H1 (cell line): ENCODE results near the gene LYRM4. TPM values are rescaled to one million over a fixed set of nuclear protein-coding genes. Genes with fewer than 3 reads are reported as not detected.

Experiments
- CTCF ChIA-PET: fragments of 300-600 bp; sonication (Branson Sonifier 250); formaldehyde crosslinking; loops from one replicate; lab custom pipeline; 2021; ENCODE audit not compliant: partially characterized antibody; lab: Charles Lee
- POLR2A ChIA-PET: fragments of 300-600 bp; sonication (Branson Sonifier 250); formaldehyde crosslinking; loops from one replicate; lab custom pipeline; 2021; ENCODE audit warnings: inconsistent platforms; ENCODE audit not compliant: partially characterized antibody; lab: Charles Lee
- DNase-seq, 2 experiments: peaks; one replicate each; pipeline versions ENCODE4 v3.0.0 to v3.0.0-alpha.2; 2010 to 2022; ENCODE audit warnings: low spot score in 2 of 2, low read depth in 1 of 2, mixed read lengths in 1 of 2
- FAIRE-seq: peaks from 2 replicates; lab custom pipeline; 2011; peaks lifted over from hg19 to GRCh38; lab: Jason Lieb, UNC
- H2AFZ ChIP-seq: 2 replicates; pipeline ENCODE4 v1.8.1; 2012; ENCODE audit warnings: low read length, inconsistent platforms
- H2AK5ac ChIP-seq: 2 replicates; pipeline ENCODE4 v1.6.1; 2013; ENCODE audit warnings: low read depth, low read length
- H2BK120ac ChIP-seq: replicated peaks from 2 replicates; pipeline ENCODE3; 2013; ENCODE audit warnings: low read depth, low read length, inconsistent platforms
- H2BK12ac ChIP-seq: 2 replicates; pipeline ENCODE4 v1.6.1; 2013; ENCODE audit warnings: low read depth, low read length
- H2BK15ac ChIP-seq: 2 replicates; pipeline ENCODE4 v1.6.1; 2013; ENCODE audit warnings: low read length
- H2BK20ac ChIP-seq: 2 replicates; pipeline ENCODE4 v1.6.1; 2013; ENCODE audit warnings: low read length
- H2BK5ac ChIP-seq: 2 replicates; pipeline ENCODE4 v1.6.1; 2013; ENCODE audit warnings: low read depth, low read length
- H3K14ac ChIP-seq: 2 replicates; pipeline ENCODE4 v1.6.1; 2013; ENCODE audit warnings: inconsistent platforms; ENCODE audit not compliant: insufficient read length
- H3K18ac ChIP-seq: 2 replicates; pipeline ENCODE4 v1.6.1; 2013; ENCODE audit warnings: low read length; ENCODE audit errors: extremely low read depth
- H3K23ac ChIP-seq: 2 replicates; pipeline ENCODE4 v1.6.1; 2013; ENCODE audit warnings: inconsistent platforms; ENCODE audit not compliant: insufficient read length
- H3K23me2 ChIP-seq: 2 replicates; pipeline ENCODE4 v1.6.1; 2013; ENCODE audit warnings: low read depth, low read length
- H3K27ac ChIP-seq: 2 replicates; pipeline ENCODE4 v1.6.1; 2011; ENCODE audit warnings: low read depth, low read length, inconsistent platforms
- H3K27me3 ChIP-seq, 4 experiments: replicated peaks in 1 of 4; 1 replicate in 1 of 4; 2 replicates in 3 of 4; pipeline versions ENCODE4 v1.6.1 to v1.8.1; 2011 to 2013; ENCODE audit warnings: low read length in 3 of 4, mild to moderate bottlenecking in 3 of 4, inconsistent platforms in 2 of 4, mixed read lengths in 2 of 4, moderate library complexity in 1 of 4; ENCODE audit not compliant: control insufficient read depth in 3 of 4, insufficient read depth in 3 of 4; ENCODE audit errors: extremely low read depth in 1 of 4
- H3K36me3 ChIP-seq, 4 experiments: 2 replicates each; pipeline versions ENCODE4 v1.6.1 to v1.8.1; 2011 to 2013; ENCODE audit warnings: mild to moderate bottlenecking in 4 of 4, low read length in 3 of 4, moderate library complexity in 2 of 4, control low read depth in 1 of 4, inconsistent platforms in 1 of 4; ENCODE audit not compliant: insufficient read depth in 4 of 4, control insufficient read depth in 2 of 4
- H3K4ac ChIP-seq: replicated peaks from 2 replicates; pipeline ENCODE3; 2013; ENCODE audit warnings: low read length, low read depth, mixed read lengths, inconsistent platforms; ENCODE audit not compliant: insufficient read length
- H3K4me1 ChIP-seq, 4 experiments: replicated peaks in 1 of 4; 1 replicate in 1 of 4; 2 replicates in 3 of 4; pipeline versions ENCODE4 v1.6.1 to v1.8.1; 2011 to 2013; ENCODE audit warnings: low read length in 3 of 4, inconsistent platforms in 2 of 4, mixed read lengths in 1 of 4; ENCODE audit not compliant: insufficient read depth in 4 of 4, control insufficient read depth in 3 of 4
- H3K4me2 ChIP-seq, 2 experiments: 2 replicates each; pipeline versions ENCODE4 v1.6.1 to v1.8.1; 2011 to 2013; ENCODE audit warnings: low read depth in 2 of 2, low read length in 2 of 2, control low read depth in 1 of 2, inconsistent platforms in 1 of 2, mild to moderate bottlenecking in 1 of 2; ENCODE audit not compliant: insufficient read depth in 1 of 2
- H3K4me3 ChIP-seq, 4 experiments: fragments of 200-600, 300-600 bp in 1 of 4; sonication (generic), shearing (Covaris generic), sonication (Bioruptor Twin) in 1 of 4; 2 replicates each; pipeline versions ENCODE4 v1.5.1 to v1.8.1; 2011 to 2016; ENCODE audit warnings: low read length in 4 of 4, low read depth in 3 of 4, control low read depth in 2 of 4, inconsistent platforms in 2 of 4, mild to moderate bottlenecking in 2 of 4, mixed read lengths in 1 of 4, moderate library complexity in 1 of 4; ENCODE audit not compliant: insufficient read depth in 2 of 4; ENCODE audit errors: extremely low read depth in 1 of 4
- H3K56ac ChIP-seq: replicated peaks from 2 replicates; pipeline ENCODE3; 2013; ENCODE audit warnings: low read depth, mild to moderate bottlenecking, mixed read lengths, low read length, inconsistent platforms; ENCODE audit not compliant: insufficient read length
- H3K79me1 ChIP-seq: 2 replicates; pipeline ENCODE4 v1.6.1; 2013; ENCODE audit warnings: low read depth, low read length, control low read depth
- H3K79me2 ChIP-seq, 2 experiments: 2 replicates each; pipeline versions ENCODE4 v1.6.1 to v1.8.1; 2012 to 2013; ENCODE audit warnings: low read length in 2 of 2, mild to moderate bottlenecking in 2 of 2, inconsistent platforms in 1 of 2; ENCODE audit not compliant: insufficient read depth in 2 of 2, control insufficient read depth in 1 of 2
- H3K9ac ChIP-seq, 4 experiments: replicated peaks in 1 of 4; 1 replicate in 1 of 4; 2 replicates in 3 of 4; pipeline versions ENCODE4 v1.6.1 to v1.8.1; 2011 to 2013; ENCODE audit warnings: low read depth in 3 of 4, low read length in 3 of 4, control low read depth in 2 of 4, mild to moderate bottlenecking in 2 of 4, moderate library complexity in 2 of 4, inconsistent platforms in 1 of 4; ENCODE audit errors: extremely low read depth in 1 of 4
- H3K9me3 ChIP-seq, 2 experiments: 2 replicates each; pipeline versions ENCODE4 v1.6.1 to v1.8.1; 2012 to 2013; ENCODE audit warnings: mild to moderate bottlenecking in 2 of 2, moderate library complexity in 2 of 2, control low read depth in 1 of 2, inconsistent platforms in 1 of 2, low read depth in 1 of 2, low read length in 1 of 2, mixed read lengths in 1 of 2; ENCODE audit not compliant: insufficient read depth in 2 of 2
- H4K20me1 ChIP-seq, 2 experiments: replicated peaks in 1 of 2; 2 replicates each; pipeline versions ENCODE3 to v1.8.1; 2011 to 2013; ENCODE audit warnings: inconsistent platforms in 2 of 2, low read length in 2 of 2, mild to moderate bottlenecking in 1 of 2; ENCODE audit not compliant: insufficient read depth in 2 of 2, control insufficient read depth in 1 of 2
- H4K5ac ChIP-seq: 2 replicates; pipeline ENCODE4 v1.6.1; 2013; ENCODE audit warnings: low read length, low read depth, mixed read lengths, inconsistent platforms; ENCODE audit not compliant: insufficient read length
- H4K8ac ChIP-seq: 2 replicates; pipeline ENCODE4 v1.8.0; 2013; ENCODE audit warnings: mild to moderate bottlenecking, moderate library complexity, low read length, inconsistent platforms; ENCODE audit not compliant: insufficient read depth; ENCODE audit errors: extremely low read depth
- H4K91ac ChIP-seq: replicated peaks from 2 replicates; pipeline ENCODE3; 2013; ENCODE audit warnings: low read length, mixed read lengths, inconsistent platforms; ENCODE audit not compliant: insufficient read length
- BACH1 ChIP-seq: IDR thresholded peaks from 2 replicates; pipeline ENCODE4 v1.6.1; 2012; ENCODE audit warnings: low read length, improper control_type of control experiment
- BRCA1 ChIP-seq: IDR thresholded peaks from 2 replicates; pipeline ENCODE4 v1.6.1; 2012; ENCODE audit warnings: low read depth, low read length, improper control_type of control experiment
- CBX5 ChIP-seq: fragments of 300-800, 300-1000 bp; sonication (generic); IDR thresholded peaks from 2 replicates; pipeline ENCODE4 v1.7.1; 2016; ENCODE audit warnings: antibody characterized with exemption, low read length, low read depth
- CEBPB ChIP-seq: IDR thresholded peaks from 2 replicates; pipeline ENCODE4 v1.6.1; 2012; ENCODE audit warnings: low read depth, low read length
- CHD1 ChIP-seq: IDR thresholded peaks from 2 replicates; pipeline ENCODE4 v1.6.1; 2012; ENCODE audit warnings: low read depth, low read length, improper control_type of control experiment
- EGR1 ChIP-seq: IDR thresholded peaks from 2 replicates; pipeline ENCODE4 v1.6.1; 2011; ENCODE audit warnings: low read depth, low read length, borderline replicate concordance
- GTF2F1 ChIP-seq: IDR thresholded peaks from 2 replicates; pipeline ENCODE4 v1.6.1; 2012; ENCODE audit warnings: low read depth, low read length, improper control_type of control experiment, borderline replicate concordance
- HDAC6 ChIP-seq: IDR thresholded peaks from one replicate; pipeline ENCODE4 v1.7.1; 2012; ENCODE audit warnings: low read depth, mild to moderate bottlenecking, inconsistent platforms, low read length, moderate library complexity
- KDM4A ChIP-seq: IDR thresholded peaks from one replicate; pipeline ENCODE4 v1.7.1; 2012; ENCODE audit warnings: low read depth, mild to moderate bottlenecking, moderate library complexity, low read length, inconsistent platforms; ENCODE audit not compliant: severe bottlenecking
- NANOG ChIP-seq: IDR thresholded peaks from 2 replicates; pipeline ENCODE4 v1.6.1; 2011; ENCODE audit warnings: low read length, low read depth, mild to moderate bottlenecking, inconsistent platforms; ENCODE audit not compliant: insufficient read depth, poor library complexity, severe bottlenecking
- NRF1 ChIP-seq: IDR thresholded peaks from 2 replicates; pipeline ENCODE4 v1.6.1; 2011; ENCODE audit warnings: mild to moderate bottlenecking, low read depth, low read length, improper control_type of control experiment
- RAD21 ChIP-seq, 2 experiments: IDR thresholded peaks in 1 of 2; conservative IDR thresholded peaks in 1 of 2; 2 replicates each; pipeline ENCODE4 v1.6.1; 2011; ENCODE audit warnings: low read depth in 2 of 2, low read length in 2 of 2, improper control_type of control experiment in 1 of 2, inconsistent platforms in 1 of 2, mild to moderate bottlenecking in 1 of 2, moderate library complexity in 1 of 2
- RFX5 ChIP-seq: IDR thresholded peaks from 2 replicates; pipeline ENCODE4 v1.6.1; 2011; ENCODE audit warnings: low read depth, low read length, improper control_type of control experiment, borderline replicate concordance
- SAP30 ChIP-seq: fragments of 300-600 bp; sonication (generic); IDR thresholded peaks from 2 replicates; pipeline ENCODE4 v1.7.1; 2012; ENCODE audit warnings: low read length, moderate library complexity, mild to moderate bottlenecking, inconsistent platforms; ENCODE audit not compliant: insufficient read depth, insufficient replicate concordance
- SP4 ChIP-seq: IDR thresholded peaks from 2 replicates; pipeline ENCODE4 v1.6.1; 2012; ENCODE audit warnings: low read length, inconsistent platforms
- WGBS, 2 experiments: shearing (Covaris generic) in 1 of 2; methylation state at CpG; one replicate each; pipeline versions ENCODE4 v1.1.6 to v1.1.7; 2013 to 2015; ENCODE audit warnings: low lambda C conversion rate in 2 of 2, mixed read lengths in 2 of 2, inconsistent platforms in 1 of 2, low coverage in 1 of 2, missing lambda C conversion rate in 1 of 2; ENCODE audit not compliant: insufficient replicate concordance in 2 of 2, insufficient coverage in 1 of 2, insufficient read length in 1 of 2; ENCODE audit errors: extremely low coverage in 1 of 2, missing lambda C conversion rate in 1 of 2; 5-methylcytosine and 5-hydroxymethylcytosine counted together
- polyA plus RNA-seq, 7 experiments: library from polyadenylated mRNA; depleted of rRNA in 3 of 7; stranded (reverse) in 5 of 7; unstranded in 2 of 7; fragments of >200 nt in 5 of 7; fragments of 200-250 nt in 2 of 7; gene quantifications; 1 replicate in 5 of 7; 2 replicates in 1 of 7; 4 replicates in 1 of 7; pipeline versions ENCODE4 v1.2.1 to v1.2.3, GENCODE V29; 2011 to 2013; ENCODE audit warnings: missing spikeins in 2 of 7, mixed read lengths in 2 of 7
- total RNA-seq: library from RNA; stranded (reverse); fragmentation: NEBNext Ultra II Directional; extraction: Animal tissue kit (Norgen Biotek cat#: 25700); gene quantifications from 2 replicates; pipeline ENCODE4 v1.2.1, GENCODE V29; 2021

Gene LYRM4
- total and polyA plus RNA-seq, 2 of the 8 experiments (the other 6 are each of a cell fraction or from before 2014, with no cell fraction given), result 56.6 to 62.8 TPM

GRCh38 chr6:5153186-5153585, 107.6 kb downstream of the LYRM4 start:
- Histone ChIP-seq H2BK5ac (no peak overlapping the region), H4K8ac (no peak overlapping the region), H3K27ac (no peak overlapping the region), H3K4me1 (no peaks in the 10 kb centered on the region), H3K4ac (no peak overlapping the region), H3K23ac (no peak overlapping the region), H4K91ac (no peak overlapping the region), H2AFZ (no peak overlapping the region), H2BK12ac (no peak overlapping the region), H3K27me3 (no peaks in the 10 kb centered on the region), H3K79me2 (no peaks in the 10 kb centered on the region), H2BK20ac (no peak overlapping the region), H3K4me2 (no peak overlapping the region), H3K23me2 (no peaks in the 10 kb centered on the region), H4K20me1 (peaks cover 0 to 10% of the 10 kb centered on the region in 2 experiments), H2BK120ac (no peak overlapping the region), H4K5ac (no peak overlapping the region), H2AK5ac (no peak overlapping the region), H3K56ac (no peak overlapping the region), H3K18ac (no peak overlapping the region), H3K9me3 (no peaks in the 10 kb centered on the region), H3K4me3 (no peak overlapping the region), H3K79me1 (no peaks in the 10 kb centered on the region), H3K9ac (no peak overlapping the region), H2BK15ac (no peak overlapping the region), H3K36me3 (no peaks in the 10 kb centered on the region), H3K14ac (no peak overlapping the region)
- DNase-seq, result no peak
- WGBS, 2 experiments, result 95% methylated on average over 5 of the region's 5 CpGs; no CpG with 5 or more reads in 1 of the 2 experiments
- FAIRE-seq, result no peak
- ChIA-PET POLR2A (interaction anchor here (1.5 kb wide), 1 partner anchor 10 kb away, joined by 3 read pairs; no protein-coding TSS in a partner anchor), CTCF (interaction anchor here (1.1 to 14.2 kb wide), 2 partner anchors 10 to 25 kb away, joined by 4 to 256 read pairs; no protein-coding TSS in a partner anchor)
- TF ChIP-seq HDAC6 (no peak), GTF2F1 (no peak), SP4 (no peak), CBX5 (no peak), BRCA1 (no peak), CHD1 (no peak), RAD21 (IDR thresholded peaks at IDR 0.05 in 1 of 2, conservative IDR thresholded peaks at IDR 0.05 in 1 of 2; ENCODE audit: low read depth in 2 of 2, low read length in 2 of 2) (no peak), EGR1 (no peak), RFX5 (no peak), CEBPB (no peak), KDM4A (no peak), NRF1 (no peak), SAP30 (no peak), BACH1 (no peak), NANOG (no peak)
